K562 (cell line): ENCODE results near the gene ABHD13. TPM values are rescaled to one million over a fixed set of nuclear protein-coding genes. Genes with fewer than 3 reads are reported as not detected.

ENCODE experiments used
- CHD2 ChIP-seq: IDR thresholded peaks from 2 replicates; pipeline ENCODE4 v1.6.1; 2011; ENCODE audit warnings: low read depth, low read length
- CREB1 ChIP-seq, 2 experiments: sonication (generic) in 1 of 2; formaldehyde crosslinking in 1 of 2; IDR thresholded peaks; 2 replicates each; pipeline versions ENCODE4 v1.6.1 to v1.8.0; 2012 to 2022; ENCODE audit warnings: inconsistent platforms in 1 of 2, mild to moderate bottlenecking in 1 of 2, missing genetic modification reagents in 1 of 2, moderate library complexity in 1 of 2
- DACH1 ChIP-seq: fragments of 450-650 bp; IDR thresholded peaks from 2 replicates; pipeline ENCODE4 v1.6.1; 2018; ENCODE audit not compliant: partially characterized antibody
- PHF20 ChIP-seq: fragments of 450-650 bp; IDR thresholded peaks from 2 replicates; pipeline ENCODE4 v1.6.1; 2018; ENCODE audit not compliant: partially characterized antibody
- POLR2AphosphoS5 ChIP-seq: IDR thresholded peaks from 2 replicates; pipeline ENCODE4 v1.6.1; 2011; ENCODE audit warnings: mild to moderate bottlenecking, low read depth, low read length, moderate library complexity; ENCODE audit not compliant: control insufficient read depth, insufficient read depth
- TAF1 ChIP-seq: IDR thresholded peaks from 2 replicates; pipeline ENCODE4 v1.6.1; 2011; ENCODE audit warnings: mild to moderate bottlenecking, low read length, moderate library complexity; ENCODE audit not compliant: insufficient read depth, control insufficient read depth, severe bottlenecking; ENCODE audit errors: extremely low read depth
- polyA plus RNA-seq, 8 experiments: library from polyadenylated mRNA; depleted of rRNA in 4 of 8; stranded (reverse) in 5 of 8; unstranded in 3 of 8; fragments of >200 nt; fragmentation: Nextera tagmentation in 2 of 8; fragmentation: Illumina TruSeq in 1 of 8; extraction: Ambion mirVana in 2 of 8; extraction: Trizol in 1 of 8; gene quantifications; 2 replicates each; pipeline versions ENCODE4 v1.2.1 to v1.2.3, GENCODE V29; 2011 to 2014; ENCODE audit warnings: inconsistent platforms in 1 of 8, missing spikeins in 1 of 8
- total RNA-seq, 7 experiments: library from RNA; depleted of rRNA in 6 of 7; stranded (reverse); fragments of >200 nt in 6 of 7; fragmentation: Illumina TruSeq in 2 of 7; extraction: Trizol in 2 of 7; gene quantifications; 2 replicates each; pipeline versions ENCODE4 v1.2.1 to v1.2.3, GENCODE V29; 2011 to 2021; ENCODE audit warnings: low replicate concordance in 1 of 7
- TF ChIP-seq, protein P1 (sequence below): fragments of 200-800 bp; sonication (Bioruptor generic); IDR thresholded peaks from 2 replicates; pipeline ENCODE4 v1.6.1; 2017; ENCODE audit warnings: missing genetic modification characterization, missing compliant biosample characterization
- TF ChIP-seq, protein P2 (sequence below): sonication (generic); formaldehyde crosslinking; IDR thresholded peaks from 2 replicates; pipeline ENCODE4 v1.9.0; 2022; ENCODE audit warnings: mild to moderate bottlenecking, missing genetic modification reagents

Gene ABHD13
- total and polyA plus RNA-seq, 9 of the 15 experiments (the other 6 are each of a cell fraction or from before 2014, with no cell fraction given) = 1.7 to 7.0 (median 4.1) TPM

DNA sequence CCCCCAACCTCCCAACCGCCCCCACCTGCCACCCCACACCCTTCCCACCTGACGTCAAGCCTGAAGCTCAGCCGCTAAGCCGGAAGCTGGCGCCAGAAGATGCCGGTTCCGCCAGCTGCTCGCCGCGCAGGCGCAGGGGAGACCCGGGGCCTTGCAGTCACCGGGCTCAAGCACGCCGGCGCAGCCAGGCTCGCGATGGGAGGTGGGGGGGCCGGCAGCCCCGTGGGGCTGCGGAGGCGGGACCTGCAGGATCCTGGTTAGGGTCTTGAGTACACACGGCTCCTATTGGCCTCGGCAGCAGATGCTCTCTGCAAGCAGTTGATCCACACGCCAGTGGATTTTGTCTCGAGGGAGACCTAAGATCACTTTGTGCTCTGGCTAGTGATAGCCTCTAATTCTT lies 2.8 kb upstream of the ABHD13 start, which contains the start of gene LIG4 (continued):
- peak; percentile 38 for TF ChIP-seq TAF1
- TF ChIP-seq CHD2 = 0 out of 2 replicates have a peak, but pooled peaks have one; percentile 30
- TF ChIP-seq, protein P1, sequence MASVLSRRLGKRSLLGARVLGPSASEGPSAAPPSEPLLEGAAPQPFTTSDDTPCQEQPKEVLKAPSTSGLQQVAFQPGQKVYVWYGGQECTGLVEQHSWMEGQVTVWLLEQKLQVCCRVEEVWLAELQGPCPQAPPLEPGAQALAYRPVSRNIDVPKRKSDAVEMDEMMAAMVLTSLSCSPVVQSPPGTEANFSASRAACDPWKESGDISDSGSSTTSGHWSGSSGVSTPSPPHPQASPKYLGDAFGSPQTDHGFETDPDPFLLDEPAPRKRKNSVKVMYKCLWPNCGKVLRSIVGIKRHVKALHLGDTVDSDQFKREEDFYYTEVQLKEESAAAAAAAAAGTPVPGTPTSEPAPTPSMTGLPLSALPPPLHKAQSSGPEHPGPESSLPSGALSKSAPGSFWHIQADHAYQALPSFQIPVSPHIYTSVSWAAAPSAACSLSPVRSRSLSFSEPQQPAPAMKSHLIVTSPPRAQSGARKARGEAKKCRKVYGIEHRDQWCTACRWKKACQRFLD = peak; percentile 82; the same call in 1 of the 2 replicates
- TF ChIP-seq, protein P2, sequence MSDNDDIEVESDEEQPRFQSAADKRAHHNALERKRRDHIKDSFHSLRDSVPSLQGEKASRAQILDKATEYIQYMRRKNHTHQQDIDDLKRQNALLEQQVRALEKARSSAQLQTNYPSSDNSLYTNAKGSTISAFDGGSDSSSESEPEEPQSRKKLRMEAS (CRISPR knock-in tag) = peak; percentile 34; the same call in 1 of the 2 replicates
- peak; percentile 52 for TF ChIP-seq POLR2AphosphoS5
- TF ChIP-seq CREB1 (IDR thresholded peaks at IDR 0.05) = peak; percentile 32; the same call in 1 of the 2 replicates
- no peak for TF ChIP-seq CREB1 (CRISPR knock-in tag; IDR thresholded peaks at IDR 0.05)
- peak; percentile 25 for TF ChIP-seq DACH1
- no peak for TF ChIP-seq PHF20
